ENCODE measurements around the gene F13B.
"Not testable (repeated sequence)": the region's sequence is repeated elsewhere in the genome, so short reads cannot be mapped to it uniquely, and the experiment has no call there.

F13B gene

GRCh38 chr1:197066719-197067456 lies at the start of gene F13B:
TSS of gene F13B (minus strand) at chr1:197067260. CDS start at chr1:197067223, 37 bp downstream.
- no peak for DNase-seq (ENCODE audit: low read depth in 4 of 4, low spot score in 1 of 4)

- DNase-seq (ENCODE audit: low read depth in 4 of 4, low spot score in 1 of 4), result no peak
These were observed 49.1 kb upstream of the F13B start for GRCh38 chr1:197116156-197116555.

- no peak for DNase-seq (ENCODE audit: low read depth in 4 of 4, low spot score in 1 of 4)
These were observed 39.8 kb upstream of the F13B start for GRCh38 chr1:197106869-197107268.

GRCh38 chr1:197103300-197103699 lies 36.2 kb upstream of the F13B start:
- no peak for DNase-seq (ENCODE audit: low read depth in 4 of 4, low spot score in 1 of 4)

GRCh38 chr1:197101978-197102377 lies 34.9 kb upstream of the F13B start:
- DNase-seq (ENCODE audit: low read depth in 4 of 4, low spot score in 1 of 4), result no peak

- no peak for DNase-seq (ENCODE audit: low read depth in 4 of 4, low spot score in 1 of 4)
These were observed 33.6 kb upstream of the F13B start for GRCh38 chr1:197100677-197101076.

- no peak for DNase-seq (ENCODE audit: low read depth in 4 of 4, low spot score in 1 of 4)
These were observed 32.4 kb upstream of the F13B start for GRCh38 chr1:197099444-197099843.

- not testable (repeated sequence) for DNase-seq (ENCODE audit: low read depth in 4 of 4, low spot score in 1 of 4)
These were observed 29.9 kb upstream of the F13B start for GRCh38 chr1:197096971-197097370.

- DNase-seq (ENCODE audit: low read depth in 4 of 4, low spot score in 1 of 4), result no peak
These were observed 29.1 kb upstream of the F13B start for GRCh38 chr1:197096137-197096536.

- no peak for DNase-seq (ENCODE audit: low read depth in 4 of 4, low spot score in 1 of 4)
These were observed 26.3 kb upstream of the F13B start for GRCh38 chr1:197093226-197093885.

- DNase-seq (ENCODE audit: low read depth in 4 of 4, low spot score in 1 of 4), result no peak
These were observed 25.5 kb upstream of the F13B start for GRCh38 chr1:197092491-197093023.

GRCh38 chr1:197083474-197083873 lies 16.4 kb upstream of the F13B start:
- DNase-seq (ENCODE audit: low read depth in 4 of 4, low spot score in 1 of 4), result no peak

- no peak for DNase-seq (ENCODE audit: low read depth in 4 of 4, low spot score in 1 of 4)
These were observed 14.2 kb upstream of the F13B start for GRCh38 chr1:197081117-197081753.

- DNase-seq (ENCODE audit: low read depth in 4 of 4, low spot score in 1 of 4), result no peak
These were observed 13.3 kb upstream of the F13B start for GRCh38 chr1:197080323-197080722.

GRCh38 chr1:197076585-197076984 lies 9.5 kb upstream of the F13B start:
- no peak for DNase-seq (ENCODE audit: low read depth in 4 of 4, low spot score in 1 of 4)

- no peak for DNase-seq (ENCODE audit: low read depth in 4 of 4, low spot score in 1 of 4)
These were observed 6.9 kb upstream of the F13B start for GRCh38 chr1:197073978-197074377.

GRCh38 chr1:197067457-197067818 lies 378 bp upstream of the F13B start:
- DNase-seq (ENCODE audit: low read depth in 4 of 4, low spot score in 1 of 4), result no peak

GRCh38 chr1:197066277-197066676 lies 783 bp downstream of the F13B start:
- no peak for DNase-seq (ENCODE audit: low read depth in 4 of 4, low spot score in 1 of 4)

GRCh38 chr1:197065559-197065958 lies 1.5 kb downstream of the F13B start:
- no peak for DNase-seq (ENCODE audit: low read depth in 4 of 4, low spot score in 1 of 4)

GRCh38 chr1:197063212-197063611 lies 3.8 kb downstream of the F13B start:
- no peak for DNase-seq (ENCODE audit: low read depth in 4 of 4, low spot score in 1 of 4)

GRCh38 chr1:197062692-197063091 lies 4.4 kb downstream of the F13B start:
- no peak for DNase-seq (ENCODE audit: low read depth in 4 of 4, low spot score in 1 of 4)

- no peak for DNase-seq (ENCODE audit: low read depth in 4 of 4, low spot score in 1 of 4)
These were observed 18.0 kb downstream of the F13B start for GRCh38 chr1:197049100-197049499.
